Thymus (tissue), 11 donors: Measurements from ENCODE around the gene BUD23. TPM values are rescaled to one million over a fixed set of nuclear protein-coding genes. Genes with fewer than 3 reads are reported as not detected.

Experiments used
- DNase-seq, 9 donors: peaks; one replicate each; pipeline ENCODE4 v3.0.0-alpha.2; 2013; ENCODE audit warnings: low spot score in 9 of 9, low read depth in 6 of 9, missing footprints in 1 of 9
- H3K27ac ChIP-seq, 2 donors: one replicate each; pipeline ENCODE4 v1.5.1; 2013; ENCODE audit warnings: control low read depth in 1 of 2, low read depth in 1 of 2, low read length in 1 of 2, mild to moderate bottlenecking in 1 of 2, moderate library complexity in 1 of 2
- H3K27me3 ChIP-seq, 2 donors: one replicate each; pipeline ENCODE4 v1.5.1; 2013; ENCODE audit warnings: low read length in 1 of 2; ENCODE audit not compliant: control insufficient read depth in 2 of 2, insufficient read depth in 1 of 2
- H3K36me3 ChIP-seq, 2 donors: one replicate each; pipeline ENCODE4 v1.5.1; 2013; ENCODE audit warnings: low read length in 1 of 2, mild to moderate bottlenecking in 1 of 2, moderate library complexity in 1 of 2; ENCODE audit not compliant: control insufficient read depth in 2 of 2, insufficient read depth in 2 of 2
- H3K4me1 ChIP-seq, 2 donors: one replicate each; pipeline ENCODE4 v1.5.1; 2013; ENCODE audit warnings: low read length in 2 of 2; ENCODE audit not compliant: control insufficient read depth in 2 of 2, insufficient read depth in 2 of 2
- H3K4me3 ChIP-seq, 2 donors: one replicate each; pipeline ENCODE4 v1.5.1; 2013; ENCODE audit warnings: low read length in 2 of 2, control low read depth in 1 of 2, mild to moderate bottlenecking in 1 of 2
- H3K9me3 ChIP-seq, 2 donors: one replicate each; pipeline ENCODE4 v1.5.1; 2013; ENCODE audit warnings: low read length in 1 of 2, mild to moderate bottlenecking in 1 of 2; ENCODE audit not compliant: control insufficient read depth in 2 of 2, insufficient read depth in 1 of 2
- WGBS: extraction: QIAGEN DNeasy Blood & Tissue Kit; methylation state at CpG from one replicate; pipeline ENCODE4 v1.1.7; 2013; 5-methylcytosine and 5-hydroxymethylcytosine counted together
- polyA plus RNA-seq: library from polyadenylated mRNA; stranded (reverse); fragments of 200-250 nt; gene quantifications from one replicate; pipeline ENCODE4 v1.2.3, GENCODE V29; 2013
- total RNA-seq: library from RNA; stranded (reverse); fragments of 120-200 nt; gene quantifications from one replicate; pipeline ENCODE4 v1.2.4, GENCODE V29; 2013
- donor health status: healthy.

BUD23 gene
- total and polyA plus RNA-seq, 2 donors, result 43.4 to 71.0 TPM

- H3K27ac ChIP-seq, result no peak overlapping the region
- no peaks in the 10 kb centered on the region for H3K9me3 ChIP-seq
- WGBS, result 89% methylated on average over 18 of the region's 18 CpGs
- H3K36me3 ChIP-seq, result peaks cover 16 to 20% of the 10 kb centered on the region in 2 donors
- H3K27me3 ChIP-seq, result peaks cover 0 to 13% of the 10 kb centered on the region in 2 donors
- H3K4me1 ChIP-seq, result peaks cover 16% of the 10 kb centered on the region in 2 donors
- no peak overlapping the region for H3K4me3 ChIP-seq
- DNase-seq, result no peak
Measured at GRCh38 chr7:73702665-73703064, 19.3 kb downstream of the BUD23 start.

- H3K27me3 ChIP-seq, result peaks cover 0 to 13% of the 10 kb centered on the region in 2 donors
- peaks cover 16% of the 10 kb centered on the region in 2 donors for H3K4me1 ChIP-seq
- H3K27ac ChIP-seq, result no peak overlapping the region
- no peak for DNase-seq
- H3K36me3 ChIP-seq, result peaks cover 15% of the 10 kb centered on the region in 2 donors
- no peak overlapping the region for H3K4me3 ChIP-seq
- 57% methylated on average over 13 of the region's 13 CpGs for WGBS
- no peaks in the 10 kb centered on the region for H3K9me3 ChIP-seq
Measured at GRCh38 chr7:73703225-73703624, 19.8 kb downstream of the BUD23 start.

- Histone ChIP-seq H3K4me1 (peaks cover 16% of the 10 kb centered on the region in 2 donors), H3K27ac (no peak overlapping the region), H3K36me3 (peaks cover 7 to 8% of the 10 kb centered on the region in 2 donors), H3K4me3 (peak overlapping the region in 1 of 2 donors; percentile 27), H3K9me3 (no peaks in the 10 kb centered on the region), H3K27me3 (peaks cover 0 to 13% of the 10 kb centered on the region in 2 donors)
- peak in 6 of 9 donors; percentile 45 to 83 (median 69) for DNase-seq
- WGBS, result 21% methylated on average over 45 of the region's 45 CpGs
Measured at GRCh38 chr7:73703757-73704639, 20.6 kb downstream of the BUD23 start.

GRCh38 chr7:73704640-73705550, 21.5 kb downstream of the BUD23 start:
- peaks cover 16% of the 10 kb centered on the region in 2 donors for H3K4me1 ChIP-seq
- H3K4me3 ChIP-seq, result no peak overlapping the region
- peaks cover 1 to 2% of the 10 kb centered on the region in 2 donors for H3K36me3 ChIP-seq
- H3K27me3 ChIP-seq, result peaks cover 0 to 13% of the 10 kb centered on the region in 2 donors
- 87% methylated on average over 23 of the region's 23 CpGs for WGBS
- H3K27ac ChIP-seq, result no peak overlapping the region
- no peak for DNase-seq
- H3K9me3 ChIP-seq, result no peaks in the 10 kb centered on the region

GRCh38 chr7:73705551-73705920, 22.1 kb downstream of the BUD23 start:
- H3K9me3 ChIP-seq, result no peaks in the 10 kb centered on the region
- peaks cover 16% of the 10 kb centered on the region in 2 donors for H3K4me1 ChIP-seq
- WGBS, result 89% methylated on average over 10 of the region's 10 CpGs
- H3K27ac ChIP-seq, result no peak overlapping the region
- H3K27me3 ChIP-seq, result peaks cover 0 to 13% of the 10 kb centered on the region in 2 donors
- DNase-seq, result no peak
- H3K36me3 ChIP-seq, result no peaks in the 10 kb centered on the region
- H3K4me3 ChIP-seq, result no peak overlapping the region

- H3K36me3 ChIP-seq, result no peaks in the 10 kb centered on the region
- H3K9me3 ChIP-seq, result no peaks in the 10 kb centered on the region
- peaks cover 16% of the 10 kb centered on the region in 2 donors for H3K4me1 ChIP-seq
- peaks cover 0 to 13% of the 10 kb centered on the region in 2 donors for H3K27me3 ChIP-seq
- no peak for DNase-seq
- WGBS, result 67% methylated on average over 25 of the region's 25 CpGs
- H3K27ac ChIP-seq, result no peak overlapping the region
- no peak overlapping the region for H3K4me3 ChIP-seq
Measured at GRCh38 chr7:73706126-73707044, 23.0 kb downstream of the BUD23 start.

GRCh38 chr7:73707045-73707631, 23.7 kb downstream of the BUD23 start:
- H3K27ac ChIP-seq, result no peak overlapping the region

GRCh38 chr7:73708961-73709549, 25.7 kb downstream of the BUD23 start:
- WGBS, result 94% methylated on average over 16 of the region's 16 CpGs
- Histone ChIP-seq H3K4me1 (peaks cover 8 to 12% of the 10 kb centered on the region in 2 donors), H3K27me3 (peaks cover 0 to 5% of the 10 kb centered on the region in 2 donors), H3K4me3 (no peak overlapping the region), H3K9me3 (no peaks in the 10 kb centered on the region), H3K27ac (no peak overlapping the region), H3K36me3 (no peaks in the 10 kb centered on the region)
- DNase-seq, result no peak

More at GRCh38 chr7:73707045-73707631, 23.7 kb downstream of the BUD23 start:
- WGBS, result 38% methylated on average over 15 of the region's 15 CpGs
- Histone ChIP-seq H3K4me3 (no peak overlapping the region), H3K36me3 (no peaks in the 10 kb centered on the region), H3K9me3 (no peaks in the 10 kb centered on the region), H3K4me1 (peaks cover 16% of the 10 kb centered on the region in 2 donors), H3K27me3 (peaks cover 0 to 13% of the 10 kb centered on the region in 2 donors)
- no peak for DNase-seq
